Measurements from ENCODE around the gene MACROD2. TPM values are rescaled to one million over a fixed set of nuclear protein-coding genes. Genes with fewer than 3 reads are reported as not detected.

The MACROD2 gene
- total and polyA plus RNA-seq, 11 donors: 0.54 to 5.4 (median 2.4) TPM

DNA sequence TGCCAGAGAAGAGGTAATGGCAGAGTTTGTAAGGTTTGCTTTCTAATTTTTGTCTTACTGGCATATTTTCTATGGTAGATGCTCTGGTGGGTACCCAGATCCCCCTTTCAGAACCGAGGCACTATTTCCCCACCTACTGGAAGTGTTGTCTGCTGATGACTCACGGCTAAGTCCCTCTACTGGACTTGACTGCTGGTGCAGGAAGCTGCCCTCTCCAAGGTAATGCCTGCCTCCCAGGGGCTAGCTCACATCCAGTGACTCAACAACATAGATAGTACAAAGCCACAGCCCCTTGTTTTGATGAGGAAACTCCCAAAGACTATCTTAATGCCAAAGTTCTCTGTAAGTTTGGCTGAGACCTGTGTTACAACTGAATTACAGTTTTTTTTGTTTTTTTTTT, 627.5 kb downstream of the MACROD2 start:
- Histone ChIP-seq H3K4me3 (no peak overlapping the region), H3K36me3 (no peaks in the 10 kb centered on the region), H3K4me1 (no peaks in the 10 kb centered on the region), H3K9me3 (no peaks in the 10 kb centered on the region), H3K27ac (no peak overlapping the region), H3K27me3 (no peaks in the 10 kb centered on the region)
- 35 to 53% (median 42%) methylated on average over 2 of the region's 2 CpGs for WGBS, 4 donors
- DNase-seq (no peak), ATAC-seq (no peak)
- no peak for TF ChIP-seq POLR2A (IDR thresholded peaks at IDR 0.05)
- TF ChIP-seq, protein P1, sequence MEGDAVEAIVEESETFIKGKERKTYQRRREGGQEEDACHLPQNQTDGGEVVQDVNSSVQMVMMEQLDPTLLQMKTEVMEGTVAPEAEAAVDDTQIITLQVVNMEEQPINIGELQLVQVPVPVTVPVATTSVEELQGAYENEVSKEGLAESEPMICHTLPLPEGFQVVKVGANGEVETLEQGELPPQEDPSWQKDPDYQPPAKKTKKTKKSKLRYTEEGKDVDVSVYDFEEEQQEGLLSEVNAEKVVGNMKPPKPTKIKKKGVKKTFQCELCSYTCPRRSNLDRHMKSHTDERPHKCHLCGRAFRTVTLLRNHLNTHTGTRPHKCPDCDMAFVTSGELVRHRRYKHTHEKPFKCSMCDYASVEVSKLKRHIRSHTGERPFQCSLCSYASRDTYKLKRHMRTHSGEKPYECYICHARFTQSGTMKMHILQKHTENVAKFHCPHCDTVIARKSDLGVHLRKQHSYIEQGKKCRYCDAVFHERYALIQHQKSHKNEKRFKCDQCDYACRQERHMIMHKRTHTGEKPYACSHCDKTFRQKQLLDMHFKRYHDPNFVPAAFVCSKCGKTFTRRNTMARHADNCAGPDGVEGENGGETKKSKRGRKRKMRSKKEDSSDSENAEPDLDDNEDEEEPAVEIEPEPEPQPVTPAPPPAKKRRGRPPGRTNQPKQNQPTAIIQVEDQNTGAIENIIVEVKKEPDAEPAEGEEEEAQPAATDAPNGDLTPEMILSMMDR (IDR thresholded peaks at IDR 0.05): no peak
- intact Hi-C loops (cut with DNase I): no loop called here

DNA sequence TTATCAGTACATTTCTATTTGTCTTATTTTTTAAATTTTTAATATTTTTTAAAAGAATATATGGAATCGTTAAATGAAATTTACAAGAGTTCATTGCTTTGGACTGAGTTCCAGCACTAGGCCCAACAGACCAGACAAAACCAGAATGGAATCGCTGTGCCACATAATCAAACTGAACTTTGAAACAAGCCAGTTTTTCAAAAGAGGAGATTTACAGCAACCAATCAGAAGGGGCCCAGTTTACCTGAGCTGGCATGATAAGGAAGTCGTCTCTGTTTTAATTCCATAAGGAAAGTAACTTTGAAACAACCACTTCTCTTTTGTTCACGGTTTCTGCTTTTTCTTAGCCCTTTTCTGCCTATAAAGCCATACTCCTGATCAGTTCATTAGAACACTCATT, 635.7 kb downstream of the MACROD2 start:
- ATAC-seq (no peak), DNase-seq (no peak)

DNA sequence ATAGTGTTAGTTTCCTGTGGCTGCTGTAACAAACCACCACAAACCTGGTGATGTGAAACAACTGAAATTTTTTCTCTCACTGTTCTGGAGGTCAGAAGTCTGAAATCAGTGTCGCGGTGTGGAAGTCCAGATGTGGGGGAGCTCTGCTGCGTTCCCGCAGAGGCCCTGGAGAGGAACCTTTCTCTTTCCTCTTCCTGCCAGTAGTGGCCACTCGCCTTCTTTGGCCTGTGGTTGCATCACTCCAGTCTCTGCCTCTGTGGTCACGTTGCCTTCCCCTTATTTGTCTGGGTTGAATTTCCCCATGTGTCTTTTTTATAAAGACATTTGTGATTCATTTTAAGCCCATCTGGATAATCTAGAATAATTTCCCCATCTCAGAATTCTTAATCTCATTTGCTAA, 637.6 kb downstream of the MACROD2 start:
- intact Hi-C loops (cut with DNase I): no loop called here
- TF ChIP-seq, protein P1 (IDR thresholded peaks at IDR 0.05): peak in 1 of 12 donors; percentile 19
- TF ChIP-seq POLR2A (IDR thresholded peaks at IDR 0.05): no peak
- peak in 1 of 5 donors; percentile 28 for DNase-seq
- WGBS, 4 donors: 69 to 84% (median 77%) methylated on average over 6 of the region's 6 CpGs
- H3K27ac ChIP-seq: no peak overlapping the region
- ATAC-seq: peak in 2 of 4 donors; percentile 45 to 81
- H3K27me3 ChIP-seq: no peaks in the 10 kb centered on the region
- H3K36me3 ChIP-seq: no peaks in the 10 kb centered on the region
- no peaks in the 10 kb centered on the region for H3K4me1 ChIP-seq
- no peak overlapping the region for H3K4me3 ChIP-seq
- H3K9me3 ChIP-seq: no peaks in the 10 kb centered on the region

More for the DNA sequence above, 635.7 kb downstream of the MACROD2 start:
- Histone ChIP-seq H3K36me3 (no peaks in the 10 kb centered on the region), H3K27me3 (no peaks in the 10 kb centered on the region), H3K4me3 (no peak overlapping the region), H3K9me3 (no peaks in the 10 kb centered on the region), H3K27ac (no peak overlapping the region), H3K4me1 (no peaks in the 10 kb centered on the region)
- 83 to 87% (median 86%) methylated on average over 4 of the region's 4 CpGs for WGBS, 4 donors
- intact Hi-C loops (cut with DNase I): no loop called here
- TF ChIP-seq, protein P1 (IDR thresholded peaks at IDR 0.05): no peak
- no peak for TF ChIP-seq POLR2A (IDR thresholded peaks at IDR 0.05)

DNA sequence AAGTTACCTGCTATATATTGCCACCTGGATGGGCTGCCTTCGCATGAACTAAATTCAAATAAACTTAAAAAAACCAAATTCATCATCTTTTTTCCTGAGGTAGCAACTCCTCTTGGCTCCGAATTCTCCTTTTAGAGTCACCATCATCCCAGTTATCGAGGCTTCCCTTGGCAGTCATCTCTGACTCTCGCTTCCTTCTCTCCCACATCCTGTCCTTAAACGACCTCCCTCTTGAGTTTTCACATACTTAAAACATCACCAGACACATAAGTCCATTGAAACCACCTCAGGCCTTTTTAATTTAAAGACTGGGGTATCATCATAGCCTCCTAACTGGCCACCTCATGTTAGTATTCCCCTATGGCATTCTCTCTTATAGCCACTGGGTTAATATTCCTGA, 638.2 kb downstream of the MACROD2 start:
- intact Hi-C loops (cut with DNase I): no loop called here
- no peak for TF ChIP-seq POLR2A (IDR thresholded peaks at IDR 0.05)
- TF ChIP-seq, protein P1 (IDR thresholded peaks at IDR 0.05): no peak
- Histone ChIP-seq H3K4me3 (no peak overlapping the region), H3K9me3 (no peaks in the 10 kb centered on the region), H3K36me3 (no peaks in the 10 kb centered on the region), H3K27ac (no peak overlapping the region), H3K4me1 (no peaks in the 10 kb centered on the region), H3K27me3 (no peaks in the 10 kb centered on the region)
- DNase-seq: no peak
- WGBS, 4 donors: 48 to 61% (median 53%) methylated on average over 5 of the region's 5 CpGs
- peak in 1 of 4 donors; percentile 39 for ATAC-seq
